Activated T-helper 17 cell treated with anti-CD3 and anti-CD28 coated beads, Interleukin-2, amount 50 U/mL, for 72 hours (primary cell): ENCODE data around the gene VDR. TPM values are rescaled to one million over a fixed set of nuclear protein-coding genes. Genes with fewer than 3 reads are reported as not detected.
A peak's percentile ranks its signal among the peaks of the same experiment; 100 is the strongest.
"Not testable (repeated sequence)": the region's sequence is repeated elsewhere in the genome, so short reads cannot be mapped to it uniquely, and the experiment has no call there.

Source experiments
- ATAC-seq: fragments of 150-1000 bp; cut with Tn5 transposase; replicated peaks from 2 replicates; pipeline ENCODE4 v1.10.0; 2021; ENCODE audit warnings: mild to moderate bottlenecking, moderate library complexity
- H3K27ac Mint-ChIP-seq: one replicate; pipeline ENCODE4 v1.8.0; 2022; ENCODE audit warnings: mixed read lengths
- H3K27me3 Mint-ChIP-seq: one replicate; pipeline ENCODE4 v1.8.0; 2022; ENCODE audit warnings: mixed read lengths
- H3K36me3 Mint-ChIP-seq: one replicate; pipeline ENCODE4 v1.8.0; 2022; ENCODE audit warnings: low read depth, mild to moderate bottlenecking, mixed read lengths
- H3K4me1 Mint-ChIP-seq: one replicate; pipeline ENCODE4 v1.8.0; 2022; ENCODE audit warnings: mixed read lengths
- H3K4me3 Mint-ChIP-seq: one replicate; pipeline ENCODE4 v1.8.0; 2022; ENCODE audit warnings: mild to moderate bottlenecking, mixed read lengths
- H3K9me3 Mint-ChIP-seq: one replicate; pipeline ENCODE4 v1.8.0; 2022; ENCODE audit warnings: mixed read lengths
- total RNA-seq, 2 donors: library from RNA; stranded (reverse); gene quantifications; one replicate each; pipeline ENCODE4 v1.2.3, GENCODE V29; 2022

Gene VDR
- total RNA-seq, 2 donors from 2014 or later, result 70.9 to 182 TPM

GRCh38 chr12:47811581-47812484 is 93.0 kb downstream of the VDR start:
- Mint-ChIP-seq H3K36me3 (peaks cover 100% of the 10 kb centered on the region), H3K4me3 (peak overlapping the region; percentile 97), H3K27ac (peak overlapping the region; percentile 97), H3K27me3 (no peaks in the 10 kb centered on the region), H3K4me1 (peaks cover 46% of the 10 kb centered on the region), H3K9me3 (no peaks in the 10 kb centered on the region)
- ATAC-seq, result no peak

DNA sequence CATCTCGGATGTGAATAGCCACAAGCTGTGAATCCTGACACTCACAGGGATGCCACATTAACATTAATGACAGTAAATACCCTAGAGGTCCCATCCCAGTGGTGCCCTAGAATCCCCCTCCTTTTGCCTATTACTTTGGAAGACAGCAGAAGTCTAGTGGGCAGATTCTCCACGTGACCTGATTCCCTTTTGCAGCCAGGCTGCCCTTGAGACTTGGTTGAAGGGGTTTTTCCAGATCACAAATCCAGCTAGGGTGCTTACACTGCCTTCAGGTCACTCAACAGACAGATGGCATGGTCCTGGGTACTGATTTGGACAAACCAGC is 93.8 kb downstream of the VDR start:
- no peak for ATAC-seq
- Mint-ChIP-seq H3K27ac (peak overlapping the region; percentile 97), H3K9me3 (no peaks in the 10 kb centered on the region), H3K4me3 (peak overlapping the region; percentile 97), H3K36me3 (peaks cover 100% of the 10 kb centered on the region), H3K27me3 (no peaks in the 10 kb centered on the region), H3K4me1 (peaks cover 42% of the 10 kb centered on the region)

DNA sequence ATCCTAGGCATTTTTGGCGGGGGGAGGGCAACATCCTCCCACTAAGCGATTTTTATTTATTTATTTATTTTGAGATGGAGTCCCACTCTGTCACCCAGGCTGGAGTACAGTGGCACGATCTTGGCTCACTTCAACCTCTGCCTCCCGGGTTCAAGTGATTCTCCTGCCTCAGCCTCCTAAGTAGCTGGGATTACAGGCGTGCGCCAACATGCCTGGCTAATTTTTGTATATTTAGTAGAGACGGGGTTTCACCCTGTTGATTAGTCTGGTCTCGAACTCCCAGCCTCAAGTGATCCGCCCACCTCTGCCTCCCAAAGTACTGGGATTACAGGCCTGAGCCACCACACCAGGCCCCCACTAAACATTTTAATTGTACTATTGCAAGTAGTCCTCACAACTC is 95.3 kb downstream of the VDR start:
- ATAC-seq, H3K27me3 Mint-ChIP-seq, H3K9me3 Mint-ChIP-seq: not testable (repeated sequence)
- Mint-ChIP-seq H3K4me3 (peak overlapping the region; percentile 97), H3K36me3 (peaks cover 100% of the 10 kb centered on the region), H3K27ac (peak overlapping the region; percentile 97), H3K4me1 (peaks cover 54% of the 10 kb centered on the region)

- peak; percentile 52 for ATAC-seq
- peak overlapping the region; percentile 97 for H3K27ac Mint-ChIP-seq
- H3K27me3 Mint-ChIP-seq, result no peaks in the 10 kb centered on the region
- peaks cover 100% of the 10 kb centered on the region for H3K36me3 Mint-ChIP-seq
- no peaks in the 10 kb centered on the region for H3K9me3 Mint-ChIP-seq
- H3K4me1 Mint-ChIP-seq, result peaks cover 56% of the 10 kb centered on the region
- peak overlapping the region; percentile 97 for H3K4me3 Mint-ChIP-seq
These were observed 96.0 kb downstream of the VDR start for GRCh38 chr12:47808574-47809365.

DNA sequence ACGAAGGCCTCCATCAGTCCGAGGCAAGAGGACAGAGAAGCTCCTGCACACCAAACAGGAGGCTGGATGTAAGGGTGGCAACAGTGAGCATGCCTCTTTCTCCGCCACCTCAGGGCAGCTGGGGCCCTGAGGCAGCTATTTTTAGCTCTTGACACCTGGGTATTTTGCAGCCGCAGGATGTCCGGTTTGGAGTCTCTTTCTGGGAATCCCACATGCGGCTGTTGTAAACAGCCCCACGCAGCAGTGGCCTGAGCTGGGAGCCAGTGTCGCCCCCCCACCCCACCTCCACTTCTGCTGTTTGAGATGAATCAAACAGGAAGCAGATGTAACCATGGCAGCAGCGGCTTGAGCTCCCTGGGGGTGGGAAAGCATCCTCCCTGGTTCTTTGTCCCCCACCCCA is 96.7 kb downstream of the VDR start:
- ATAC-seq, result peak; percentile 49
- Mint-ChIP-seq H3K27ac (peak overlapping the region; percentile 97), H3K4me3 (peak overlapping the region; percentile 97), H3K9me3 (no peaks in the 10 kb centered on the region), H3K36me3 (peaks cover 100% of the 10 kb centered on the region), H3K27me3 (no peaks in the 10 kb centered on the region), H3K4me1 (peaks cover 58% of the 10 kb centered on the region)

GRCh38 chr12:47807338-47807737 is 97.5 kb downstream of the VDR start:
- no peak for ATAC-seq
- Mint-ChIP-seq H3K4me1 (peaks cover 58% of the 10 kb centered on the region), H3K36me3 (peaks cover 100% of the 10 kb centered on the region)

GRCh38 chr12:47805417-47805816 is 99.4 kb downstream of the VDR start:
- Mint-ChIP-seq H3K36me3 (peaks cover 99% of the 10 kb centered on the region), H3K27ac (peak overlapping the region; percentile 94), H3K4me3 (peak overlapping the region; percentile 97), H3K9me3 (no peaks in the 10 kb centered on the region), H3K27me3 (no peaks in the 10 kb centered on the region), H3K4me1 (peaks cover 55% of the 10 kb centered on the region)
- ATAC-seq, result no peak

More at GRCh38 chr12:47807338-47807737, 97.5 kb downstream of the VDR start:
- Mint-ChIP-seq H3K27me3 (no peaks in the 10 kb centered on the region), H3K9me3 (no peaks in the 10 kb centered on the region), H3K4me3 (peak overlapping the region; percentile 97), H3K27ac (peak overlapping the region; percentile 97)

GRCh38 chr12:47804171-47804570 is 100.6 kb downstream of the VDR start:
- H3K36me3 Mint-ChIP-seq, result peaks cover 98% of the 10 kb centered on the region
- peak overlapping the region; percentile 97 for H3K4me3 Mint-ChIP-seq
- H3K27ac Mint-ChIP-seq, result peak overlapping the region; percentile 94
- H3K9me3 Mint-ChIP-seq, result no peaks in the 10 kb centered on the region
- H3K4me1 Mint-ChIP-seq, result peaks cover 52% of the 10 kb centered on the region
- no peak for ATAC-seq
- H3K27me3 Mint-ChIP-seq, result no peaks in the 10 kb centered on the region

GRCh38 chr12:47803191-47803875 is 101.5 kb downstream of the VDR start:
- Mint-ChIP-seq H3K27ac (peak overlapping the region; percentile 94), H3K9me3 (no peaks in the 10 kb centered on the region), H3K4me1 (peaks cover 44% of the 10 kb centered on the region), H3K36me3 (peaks cover 98% of the 10 kb centered on the region), H3K27me3 (no peaks in the 10 kb centered on the region), H3K4me3 (peak overlapping the region; percentile 97)
- ATAC-seq, result no peak

DNA sequence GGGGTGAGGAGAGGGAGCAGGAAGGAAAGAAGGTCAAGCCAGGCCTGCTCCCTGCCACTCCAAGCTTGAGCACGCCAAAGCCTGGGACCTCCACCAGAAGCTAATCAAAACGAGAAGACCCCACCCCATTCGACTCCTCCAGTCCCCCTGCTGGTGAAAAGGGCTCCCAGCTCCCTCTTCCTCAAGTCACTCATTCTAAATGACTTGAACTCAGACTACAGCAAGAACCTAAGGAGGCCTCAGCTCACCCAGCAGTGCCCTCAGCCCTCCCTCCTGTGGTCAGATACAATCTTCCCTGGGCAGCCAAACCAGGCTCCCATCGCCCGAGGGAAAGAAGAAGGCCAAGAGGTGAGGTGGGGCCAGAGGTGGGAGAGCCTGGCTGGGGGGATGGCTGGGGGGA is 102.5 kb downstream of the VDR start:
- H3K9me3 Mint-ChIP-seq, result no peaks in the 10 kb centered on the region
- peak overlapping the region; percentile 94 for H3K27ac Mint-ChIP-seq
- peaks cover 98% of the 10 kb centered on the region for H3K36me3 Mint-ChIP-seq
- no peak for ATAC-seq
- no peaks in the 10 kb centered on the region for H3K27me3 Mint-ChIP-seq
- H3K4me3 Mint-ChIP-seq, result peak overlapping the region; percentile 97
- H3K4me1 Mint-ChIP-seq, result peaks cover 37% of the 10 kb centered on the region

- peak overlapping the region; percentile 97 for H3K4me3 Mint-ChIP-seq
- H3K9me3 Mint-ChIP-seq, result no peaks in the 10 kb centered on the region
- peak overlapping the region; percentile 94 for H3K27ac Mint-ChIP-seq
- no peak for ATAC-seq
- no peaks in the 10 kb centered on the region for H3K27me3 Mint-ChIP-seq
- peaks cover 32% of the 10 kb centered on the region for H3K4me1 Mint-ChIP-seq
- H3K36me3 Mint-ChIP-seq, result peaks cover 98% of the 10 kb centered on the region
These were observed 102.9 kb downstream of the VDR start for GRCh38 chr12:47801904-47802246.

DNA sequence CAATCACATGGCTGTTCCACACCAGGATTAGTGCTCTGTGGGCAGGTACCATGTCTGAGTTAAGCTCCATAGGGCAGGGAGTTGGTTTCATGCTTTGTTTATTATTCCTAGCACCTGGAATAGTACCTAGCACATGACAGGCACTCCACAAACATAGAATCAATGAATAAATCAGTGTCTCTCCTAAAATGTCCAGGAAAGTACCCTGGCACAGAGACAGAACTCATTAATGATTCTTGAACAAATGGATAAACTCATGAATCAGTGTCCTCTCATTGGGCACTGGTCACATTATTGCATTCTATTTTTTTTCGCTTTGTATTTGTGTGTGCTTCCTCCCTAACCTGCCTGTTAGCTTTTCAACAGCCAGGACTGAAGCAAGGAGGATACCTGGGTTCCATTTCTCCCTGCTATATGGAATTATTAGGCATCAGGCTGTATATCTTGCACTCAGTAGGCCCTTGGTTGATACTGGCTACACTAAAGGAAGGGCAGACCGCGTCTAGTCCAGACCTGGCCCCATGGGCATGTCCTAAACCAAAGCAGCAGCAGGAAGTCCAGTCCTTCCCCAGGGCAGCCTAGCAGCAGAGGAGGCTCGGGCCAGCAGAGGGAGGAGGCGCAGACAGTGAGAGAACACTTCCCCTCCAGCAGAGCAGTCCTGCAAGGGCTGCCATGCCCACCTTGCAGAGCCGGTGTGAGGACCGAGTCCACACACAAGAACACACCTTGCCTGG is 103.5 kb downstream of the VDR start:
- no peak for ATAC-seq
- no peaks in the 10 kb centered on the region for H3K27me3 Mint-ChIP-seq
- peaks cover 98% of the 10 kb centered on the region for H3K36me3 Mint-ChIP-seq
- peaks cover 31% of the 10 kb centered on the region for H3K4me1 Mint-ChIP-seq
- H3K27ac Mint-ChIP-seq, result peak overlapping the region; percentile 94
- H3K4me3 Mint-ChIP-seq, result peak overlapping the region; percentile 97
- H3K9me3 Mint-ChIP-seq, result no peaks in the 10 kb centered on the region

- no peak for ATAC-seq
- Mint-ChIP-seq H3K27me3 (no peaks in the 10 kb centered on the region), H3K36me3 (peaks cover 98% of the 10 kb centered on the region), H3K4me3 (no peak overlapping the region), H3K4me1 (peaks cover 29% of the 10 kb centered on the region), H3K9me3 (no peaks in the 10 kb centered on the region), H3K27ac (peak overlapping the region; percentile 94)
These were observed 104.2 kb downstream of the VDR start for GRCh38 chr12:47800582-47800981.
